Daoy (cell line): ENCODE data around the gene SLCO1B3. TPM values are rescaled to one million over a fixed set of nuclear protein-coding genes. Genes with fewer than 3 reads are reported as not detected.
"Not testable (repeated sequence)": the region's sequence is repeated elsewhere in the genome, so short reads cannot be mapped to it uniquely, and the experiment has no call there.

Source experiments
- DNase-seq: peaks from one replicate; pipeline ENCODE4 v3.0.0-alpha.2; 2015; ENCODE audit warnings: low read depth
- total RNA-seq: library from RNA; depleted of rRNA; stranded (reverse); fragments of >200 nt; shearing (Covaris generic); gene quantifications from 2 replicates; pipeline ENCODE4 v1.2.3, GENCODE V29; 2014; rRNA removed

Gene SLCO1B3, protein sequence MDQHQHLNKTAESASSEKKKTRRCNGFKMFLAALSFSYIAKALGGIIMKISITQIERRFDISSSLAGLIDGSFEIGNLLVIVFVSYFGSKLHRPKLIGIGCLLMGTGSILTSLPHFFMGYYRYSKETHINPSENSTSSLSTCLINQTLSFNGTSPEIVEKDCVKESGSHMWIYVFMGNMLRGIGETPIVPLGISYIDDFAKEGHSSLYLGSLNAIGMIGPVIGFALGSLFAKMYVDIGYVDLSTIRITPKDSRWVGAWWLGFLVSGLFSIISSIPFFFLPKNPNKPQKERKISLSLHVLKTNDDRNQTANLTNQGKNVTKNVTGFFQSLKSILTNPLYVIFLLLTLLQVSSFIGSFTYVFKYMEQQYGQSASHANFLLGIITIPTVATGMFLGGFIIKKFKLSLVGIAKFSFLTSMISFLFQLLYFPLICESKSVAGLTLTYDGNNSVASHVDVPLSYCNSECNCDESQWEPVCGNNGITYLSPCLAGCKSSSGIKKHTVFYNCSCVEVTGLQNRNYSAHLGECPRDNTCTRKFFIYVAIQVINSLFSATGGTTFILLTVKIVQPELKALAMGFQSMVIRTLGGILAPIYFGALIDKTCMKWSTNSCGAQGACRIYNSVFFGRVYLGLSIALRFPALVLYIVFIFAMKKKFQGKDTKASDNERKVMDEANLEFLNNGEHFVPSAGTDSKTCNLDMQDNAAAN
- 2.1 and 7.4 TPM in 2 replicates for total RNA-seq

- DNase-seq: no peak
Observed at GRCh38 chr12:20810487-20810886, at the start of gene SLCO1B3. Gene SLCO1B3, plus strand, starts transcription at chr12:20810705. Its CDS starts 5,034 bp downstream, at chr12:20815739.

DNA sequence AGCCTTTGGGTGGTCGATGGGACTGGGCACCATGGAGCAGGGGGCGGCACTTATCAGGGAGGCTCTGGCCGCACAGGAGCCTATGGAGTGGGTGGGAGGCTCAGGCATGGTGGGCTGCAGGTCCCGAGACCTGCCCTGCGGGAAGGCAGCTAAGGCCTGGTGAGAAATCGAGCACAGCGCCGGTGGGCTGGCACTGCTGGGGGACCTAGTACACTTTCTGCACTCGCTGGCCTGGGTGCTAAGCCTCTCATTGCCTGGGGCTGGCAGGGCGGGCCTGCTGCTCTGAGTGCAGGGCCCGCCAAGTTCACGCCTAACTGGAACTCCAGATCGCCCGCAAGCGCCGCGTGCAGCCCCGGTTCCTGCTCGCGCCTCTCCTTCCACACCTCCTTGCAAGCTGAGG, 33.1 kb upstream of the SLCO1B3 start:
- DNase-seq: no peak

DNA sequence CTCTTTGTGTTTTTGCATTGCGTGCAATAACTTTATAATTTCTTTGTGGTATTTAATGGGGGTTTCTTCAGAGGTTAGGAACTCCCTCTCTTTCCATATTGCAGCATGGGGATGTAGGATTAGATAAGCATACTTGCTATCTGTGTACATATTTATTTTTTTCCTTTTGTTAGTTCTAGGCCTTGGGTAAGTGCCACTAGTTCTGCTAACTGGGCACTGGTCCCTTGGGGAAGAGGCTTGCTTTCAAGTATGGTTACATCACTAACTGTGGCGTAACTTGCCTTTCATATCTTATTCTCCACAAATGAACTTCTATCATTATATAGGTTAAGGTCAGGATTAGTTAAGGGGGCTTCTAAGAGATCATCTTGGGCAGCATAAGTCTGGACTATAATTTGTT, 31.5 kb upstream of the SLCO1B3 start:
- DNase-seq: no peak

DNA sequence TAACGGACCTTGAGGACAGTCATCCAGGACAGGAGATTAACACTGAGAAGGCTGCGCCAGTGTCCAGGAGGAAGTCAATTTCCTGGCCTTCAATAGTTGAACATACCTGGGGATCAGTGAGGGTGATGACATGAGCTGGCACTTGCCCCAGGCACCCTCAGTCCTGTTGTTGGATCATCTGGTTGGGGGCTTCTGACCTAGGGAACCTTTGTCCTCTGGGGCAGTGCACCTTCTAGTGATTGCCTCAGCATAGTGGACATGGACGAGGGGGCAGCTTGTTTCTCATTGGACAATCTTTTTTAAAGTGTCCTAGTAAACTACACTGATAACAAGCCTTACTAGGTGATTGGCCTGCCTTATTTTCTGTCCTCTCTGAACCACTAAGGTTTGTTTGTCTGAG, 30.5 kb upstream of the SLCO1B3 start:
- not testable (repeated sequence) for DNase-seq

DNA sequence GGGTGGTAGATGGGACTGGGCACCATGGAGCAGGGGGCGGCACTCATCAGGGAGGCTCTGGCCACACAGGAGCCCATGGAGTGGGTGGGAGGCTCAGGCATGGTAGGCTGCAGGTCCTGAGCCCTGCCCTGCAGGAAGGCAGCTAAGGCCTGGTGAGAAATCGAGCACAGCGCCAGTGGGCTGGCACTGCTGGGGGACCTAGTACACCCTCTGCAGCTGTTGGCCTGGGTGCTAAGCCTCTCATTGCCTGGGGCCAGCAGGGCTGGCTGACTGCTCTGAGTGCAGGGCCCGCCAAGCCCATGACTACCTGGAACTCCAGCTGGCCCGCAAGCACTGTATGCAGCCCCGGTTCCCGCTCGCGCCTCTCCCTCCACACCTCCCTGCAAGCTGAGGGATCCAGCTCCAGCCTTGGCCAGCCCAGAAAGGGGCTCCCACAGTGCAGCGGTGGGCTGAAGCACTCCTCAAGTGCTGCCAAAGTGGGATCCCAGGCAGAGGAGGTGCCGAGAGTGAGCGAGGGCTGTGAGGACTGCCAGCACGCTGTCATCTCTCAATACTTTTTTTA, 26.6 kb upstream of the SLCO1B3 start:
- DNase-seq: not testable (repeated sequence)

DNA sequence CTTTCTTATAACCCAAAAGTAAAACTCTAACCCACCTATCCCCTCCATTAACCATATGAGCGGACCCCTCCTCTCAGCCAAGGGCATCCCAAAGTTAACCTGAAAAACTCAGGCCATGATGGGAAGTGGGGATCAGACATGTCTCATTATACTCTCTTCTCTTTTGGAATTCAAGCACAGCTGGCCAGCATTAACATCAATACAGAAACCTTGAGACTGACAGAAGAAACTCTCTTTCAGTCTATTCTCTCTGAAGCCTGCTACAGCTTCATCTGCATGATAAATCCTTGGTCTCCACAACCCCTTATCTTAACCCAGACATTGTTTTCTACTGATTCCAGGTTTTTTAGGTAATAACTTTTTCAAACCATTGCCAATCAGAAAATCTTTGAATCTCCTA, 17.5 kb upstream of the SLCO1B3 start:
- no peak for DNase-seq

GRCh38 chr12:20798554-20798953, 12.0 kb upstream of the SLCO1B3 start:
- DNase-seq: no peak

DNA sequence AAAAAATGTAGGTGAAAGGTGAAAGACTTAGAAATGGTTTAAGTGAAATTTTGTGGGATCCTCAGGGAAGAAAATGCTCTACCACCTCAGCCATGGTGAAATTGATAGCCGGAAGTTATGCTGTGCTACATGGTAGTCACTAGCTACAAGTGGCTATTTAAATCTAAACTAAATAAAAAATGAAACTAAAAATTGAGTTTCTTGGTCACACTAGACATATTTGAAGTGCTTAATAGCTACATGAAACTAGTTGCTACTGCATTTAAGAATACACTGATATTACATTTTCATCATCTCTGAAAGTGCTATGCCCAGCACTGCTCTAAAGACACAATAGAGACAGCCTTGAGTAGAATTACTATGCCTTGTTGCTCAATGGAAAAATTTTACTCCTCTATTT, 10.3 kb upstream of the SLCO1B3 start:
- DNase-seq: no peak

- no peak for DNase-seq
Observed at GRCh38 chr12:20801035-20801434, 9.5 kb upstream of the SLCO1B3 start.

DNA sequence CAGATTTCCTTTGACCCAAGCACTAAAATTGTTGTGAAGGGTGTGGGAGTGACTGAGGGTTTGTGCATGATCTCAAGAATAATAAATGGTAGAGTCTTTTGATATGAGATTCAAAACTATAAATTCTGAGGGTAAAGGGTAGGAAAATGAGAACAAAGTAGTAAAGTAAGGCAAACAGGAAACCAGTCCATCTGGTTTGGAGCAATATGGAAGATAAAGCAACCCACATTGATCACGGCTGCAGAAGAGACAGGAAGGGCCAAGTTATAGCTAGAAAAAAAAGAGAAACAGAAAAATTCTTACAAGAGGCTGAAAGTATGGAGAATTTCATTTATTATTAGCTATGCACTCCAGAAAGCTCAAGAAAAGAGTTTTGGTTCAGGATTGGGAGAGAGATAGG, 4.6 kb upstream of the SLCO1B3 start:
- no peak for DNase-seq

- no peak for DNase-seq
Observed at GRCh38 chr12:20807192-20808080, 3.1 kb upstream of the SLCO1B3 start.

DNA sequence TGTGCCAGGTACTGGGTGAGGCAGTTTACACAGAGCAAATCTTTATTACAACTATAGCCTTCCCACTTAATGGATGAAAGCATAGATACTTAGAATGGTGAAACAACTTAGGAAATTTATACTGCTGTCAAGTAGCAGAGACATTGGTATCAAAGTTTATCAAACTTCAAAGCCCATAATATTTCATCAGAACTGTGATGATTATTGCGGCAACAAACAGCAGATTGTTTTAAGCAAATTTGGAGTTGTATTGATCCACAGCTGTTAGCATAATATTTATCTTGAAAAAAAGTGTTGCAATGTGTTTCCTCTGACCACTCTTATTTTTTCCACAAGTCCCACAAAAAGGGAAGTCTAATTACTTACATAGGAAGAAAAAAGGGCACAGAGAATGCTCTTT, 2.0 kb upstream of the SLCO1B3 start:
- DNase-seq: no peak

DNA sequence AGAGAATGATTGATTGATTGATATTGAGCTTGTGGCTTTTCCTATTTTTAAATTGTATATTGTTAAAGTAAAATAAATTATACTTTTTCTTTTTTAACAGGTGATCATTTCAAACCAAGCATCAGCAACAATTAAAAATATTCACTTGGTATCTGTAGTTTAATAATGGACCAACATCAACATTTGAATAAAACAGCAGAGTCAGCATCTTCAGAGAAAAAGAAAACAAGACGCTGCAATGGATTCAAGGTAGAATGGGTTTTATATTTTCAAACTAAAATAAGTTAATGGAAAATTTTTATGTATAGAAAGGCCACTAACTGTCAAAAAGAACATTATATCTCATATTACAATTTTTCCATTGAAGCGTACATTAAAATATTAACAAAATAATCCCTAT, 5.1 kb downstream of the SLCO1B3 start:
- no peak for DNase-seq

DNA sequence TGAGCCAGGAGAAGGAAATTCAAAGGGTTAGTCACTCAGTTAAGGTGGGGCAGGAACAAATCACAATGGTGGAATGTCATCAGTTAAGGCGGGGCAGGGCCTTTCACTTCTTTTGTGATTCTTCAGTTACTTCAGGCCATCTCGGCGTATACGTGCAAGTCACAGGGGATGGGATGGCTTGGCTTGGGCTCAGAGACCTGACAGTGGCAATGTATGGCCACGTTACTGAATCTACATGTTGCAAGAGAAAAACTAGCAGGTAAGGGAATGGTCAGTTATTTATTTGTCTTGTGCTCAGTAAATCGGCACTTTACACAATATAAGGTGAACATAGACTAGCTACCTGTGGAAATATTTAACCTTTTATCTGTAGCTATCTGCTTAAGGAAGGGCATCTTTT, 11.9 kb downstream of the SLCO1B3 start:
- DNase-seq: peak; percentile 34

GRCh38 chr12:20822925-20823324, 12.4 kb downstream of the SLCO1B3 start:
- no peak for DNase-seq

DNA sequence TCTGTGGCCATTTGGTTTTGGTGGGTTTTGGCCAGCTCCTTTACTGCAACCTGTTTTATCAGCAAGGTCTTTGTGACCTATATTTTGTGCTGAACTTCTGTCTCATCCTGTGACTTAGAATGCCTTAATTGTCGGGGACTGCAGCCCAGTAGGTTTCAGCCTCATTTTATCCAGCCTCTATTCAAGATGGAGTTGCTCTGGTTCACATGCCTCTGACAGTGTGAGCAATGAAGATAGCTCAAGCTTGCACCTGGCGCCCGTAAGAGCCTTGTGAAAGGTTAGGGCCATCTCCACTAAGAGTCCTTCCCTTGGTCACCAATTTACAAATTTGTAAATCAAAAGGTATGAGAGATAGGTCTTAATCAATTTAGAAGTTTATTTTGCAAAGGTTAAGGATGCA, 19.4 kb downstream of the SLCO1B3 start:
- DNase-seq: no peak

GRCh38 chr12:20830456-20830855, 20.0 kb downstream of the SLCO1B3 start:
- DNase-seq: no peak

DNA sequence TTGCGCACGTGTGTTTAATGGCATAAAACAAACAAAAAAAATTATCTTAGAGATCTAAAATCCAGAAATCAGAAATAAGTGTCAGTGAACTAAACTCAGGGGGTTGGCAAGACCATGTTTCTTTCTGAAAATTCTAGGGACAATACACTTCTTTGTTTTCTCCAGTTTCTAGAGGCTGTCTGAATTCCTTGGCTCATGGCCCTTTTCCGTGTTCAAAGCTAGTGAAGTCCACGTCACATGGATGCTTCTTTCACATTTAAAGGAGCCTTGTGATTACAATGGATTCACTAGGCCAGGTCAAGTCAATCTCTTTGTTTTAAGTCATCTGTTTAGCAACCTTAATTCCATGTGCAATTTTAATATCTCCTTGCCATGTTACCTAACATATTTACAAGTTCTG, 22.4 kb downstream of the SLCO1B3 start:
- DNase-seq: no peak

DNA sequence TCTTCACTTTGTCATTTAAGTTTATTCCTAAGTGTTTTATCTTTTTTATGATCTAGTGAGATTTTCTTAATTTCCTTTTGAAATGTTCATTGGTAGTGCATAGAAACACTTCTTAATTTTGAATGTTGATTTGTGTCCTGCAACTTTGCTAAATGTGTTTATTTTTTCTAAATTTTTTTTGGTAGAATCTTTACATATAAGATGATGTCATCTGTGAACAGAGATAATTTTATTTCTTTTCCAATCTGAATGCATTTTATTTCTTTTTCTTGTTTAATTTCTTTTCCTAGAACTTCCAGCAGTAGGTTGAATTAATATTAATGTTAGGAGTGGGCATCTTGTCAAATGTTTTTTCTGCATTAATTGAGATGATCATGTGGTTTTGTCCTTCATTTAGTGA, 42.1 kb downstream of the SLCO1B3 start:
- DNase-seq: no peak

GRCh38 chr12:20863056-20863455, 52.6 kb downstream of the SLCO1B3 start:
- DNase-seq: no peak

DNA sequence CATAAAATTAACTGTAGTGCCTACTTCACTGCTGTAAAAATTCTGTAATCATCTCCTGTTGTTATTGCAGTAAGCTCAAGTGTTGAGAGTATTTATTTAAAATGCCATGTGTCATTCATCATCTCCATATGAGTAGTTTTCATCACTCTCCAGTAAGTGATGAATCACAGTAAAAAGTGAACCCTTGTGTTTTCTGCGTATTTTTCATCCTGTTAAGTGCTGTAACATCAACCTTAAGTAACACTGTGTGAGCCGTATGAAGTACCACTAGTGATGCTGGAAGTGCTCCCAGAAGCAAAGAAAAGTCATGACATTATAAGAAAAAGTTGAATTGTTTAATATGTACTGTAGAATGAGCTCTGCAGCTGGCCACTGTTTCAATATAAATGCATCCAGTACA, 55.4 kb downstream of the SLCO1B3 start:
- no peak for DNase-seq

DNA sequence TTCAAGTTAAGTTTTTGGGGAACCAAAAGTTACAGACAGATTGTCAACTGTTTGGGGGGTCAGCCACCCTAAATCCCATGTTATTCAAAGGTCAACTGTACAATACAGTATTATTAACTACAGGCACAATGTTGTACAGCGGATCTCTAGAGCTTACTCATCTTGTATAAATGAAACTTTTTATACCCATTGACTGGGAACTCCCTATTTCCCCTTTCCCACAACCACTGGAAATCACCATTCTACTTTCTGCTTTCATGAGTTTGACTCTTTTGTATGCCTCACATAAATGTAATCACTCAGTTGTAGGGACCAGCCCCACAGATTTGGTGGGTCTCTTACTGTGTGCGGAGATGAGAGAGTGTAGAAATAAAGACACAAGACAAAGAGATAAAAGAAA, 57.8 kb downstream of the SLCO1B3 start:
- DNase-seq: no peak
